Vagina (tissue), 2 donors: ENCODE data around the gene SUSD6.

Source experiments
- CTCF ChIP-seq, 3 experiments: fragments of 450-650 bp in 2 of 3; fragments of 200-600 bp in 1 of 3; sonication (generic) in 1 of 3; IDR thresholded peaks; one replicate each; pipeline ENCODE4 v1.5.1; 2017 to 2019; ENCODE audit warnings: antibody characterized with exemption in 3 of 3, mild to moderate bottlenecking in 2 of 3, moderate library complexity in 2 of 3
- POLR2A ChIP-seq, 2 donors: fragments of 450-650 bp; IDR thresholded peaks; one replicate each; pipeline ENCODE4 v1.6.1; 2017; ENCODE audit warnings: antibody characterized with exemption in 2 of 2, mild to moderate bottlenecking in 2 of 2, moderate library complexity in 2 of 2

DNA sequence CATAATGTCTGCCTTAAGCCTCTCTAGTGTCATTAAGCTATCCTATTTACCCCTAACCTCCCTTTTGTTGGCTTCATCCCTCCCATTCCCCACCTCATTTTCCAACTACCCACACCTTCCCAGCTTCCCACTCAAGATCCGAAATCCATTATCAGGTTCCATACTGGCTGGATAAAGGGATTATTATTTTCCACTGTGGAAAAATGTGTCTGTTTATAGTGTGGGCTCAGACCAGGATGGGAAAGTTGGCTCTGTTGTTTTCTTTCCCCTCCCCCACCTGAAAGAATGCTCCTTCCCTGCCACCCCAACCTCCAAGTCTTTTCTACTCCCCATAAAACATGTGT is 49.8 kb downstream of the SUSD6 start:
- TF ChIP-seq CTCF (IDR thresholded peaks at IDR 0.05), result no peak
- no peak for TF ChIP-seq POLR2A (IDR thresholded peaks at IDR 0.05)
